Measurements from ENCODE around the gene ITPR3.

The ITPR3 gene

DNA sequence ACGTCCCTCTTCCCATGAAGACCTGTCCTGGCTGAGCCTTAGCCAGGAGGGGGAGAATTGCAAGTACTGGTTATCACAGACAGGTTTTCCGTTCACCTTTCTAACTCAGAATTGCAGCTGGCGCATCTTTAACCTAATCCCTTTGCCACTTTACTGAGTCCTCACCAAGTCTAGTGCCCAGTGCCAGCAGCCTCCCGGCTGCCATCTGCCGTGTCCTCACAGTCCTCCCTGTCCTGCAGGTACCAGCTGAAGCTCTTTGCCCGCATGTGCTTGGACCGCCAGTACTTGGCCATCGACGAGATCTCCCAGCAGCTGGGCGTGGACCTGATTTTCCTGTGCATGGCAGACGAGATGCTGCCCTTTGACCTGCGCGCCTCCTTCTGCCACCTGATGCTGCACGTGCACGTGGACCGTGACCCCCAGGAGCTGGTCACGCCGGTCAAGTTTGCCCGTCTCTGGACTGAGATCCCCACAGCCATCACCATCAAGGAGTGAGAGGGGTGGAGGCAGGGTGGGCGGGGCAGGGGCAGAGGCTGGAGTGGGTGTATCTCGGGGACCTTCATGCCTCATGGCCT is 49.1 kb downstream of the ITPR3 start:
- DNase-seq (ENCODE audit: low spot score): no peak

DNA sequence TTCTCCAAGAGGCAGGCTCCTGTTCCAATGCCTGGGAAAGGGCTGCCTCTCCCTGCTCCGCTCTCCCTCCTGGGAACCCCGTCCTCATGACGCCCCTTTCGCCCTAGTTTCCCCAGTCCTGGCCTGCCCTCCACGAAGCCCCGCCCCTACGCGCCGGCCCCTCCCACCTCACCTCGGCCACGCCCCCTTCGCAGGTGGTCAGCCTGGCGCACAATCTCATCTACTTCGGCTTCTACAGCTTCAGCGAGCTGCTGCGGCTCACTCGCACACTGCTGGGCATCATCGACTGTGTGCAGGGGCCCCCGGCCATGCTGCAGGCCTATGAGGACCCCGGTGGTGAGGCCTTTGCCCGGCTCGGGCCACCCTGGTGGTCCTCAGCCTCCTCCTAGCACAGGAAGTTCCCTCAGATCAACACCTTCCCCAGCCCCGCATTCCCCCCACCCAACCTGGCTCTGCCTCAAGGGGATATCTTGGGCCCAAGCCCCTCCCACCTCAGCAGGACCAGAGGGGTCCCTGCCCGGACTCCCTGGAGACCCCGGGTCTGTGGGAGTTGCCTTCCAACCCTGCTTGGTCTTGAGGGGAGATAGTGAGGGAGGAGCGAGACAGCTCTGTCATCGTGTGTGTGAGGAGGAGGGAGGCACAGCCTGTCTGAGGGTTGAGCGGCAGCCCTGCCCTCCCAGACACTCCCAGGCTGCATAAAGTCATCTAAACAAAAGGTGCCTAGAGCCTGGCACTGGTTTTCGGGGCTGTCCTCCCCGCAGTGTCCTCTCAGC is 50.0 kb downstream of the ITPR3 start:
- no peak for DNase-seq (ENCODE audit: low spot score)

DNA sequence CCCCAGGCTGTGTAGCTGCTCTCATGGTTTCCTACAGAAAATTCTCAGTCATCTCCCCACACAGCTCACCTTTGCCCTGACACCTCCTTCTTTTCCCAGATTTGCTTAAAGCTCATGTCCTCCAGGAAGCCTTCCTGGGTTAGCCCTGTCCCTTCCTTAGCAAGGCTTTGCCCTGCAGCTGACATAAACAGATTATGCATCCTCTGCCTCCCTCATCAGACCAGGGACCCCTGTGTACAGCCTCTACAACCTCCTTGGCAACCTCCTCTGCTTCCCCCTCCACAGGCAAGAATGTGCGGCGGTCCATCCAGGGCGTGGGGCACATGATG is 50.6 kb downstream of the ITPR3 start:
- no peak for DNase-seq (ENCODE audit: low spot score)

DNA sequence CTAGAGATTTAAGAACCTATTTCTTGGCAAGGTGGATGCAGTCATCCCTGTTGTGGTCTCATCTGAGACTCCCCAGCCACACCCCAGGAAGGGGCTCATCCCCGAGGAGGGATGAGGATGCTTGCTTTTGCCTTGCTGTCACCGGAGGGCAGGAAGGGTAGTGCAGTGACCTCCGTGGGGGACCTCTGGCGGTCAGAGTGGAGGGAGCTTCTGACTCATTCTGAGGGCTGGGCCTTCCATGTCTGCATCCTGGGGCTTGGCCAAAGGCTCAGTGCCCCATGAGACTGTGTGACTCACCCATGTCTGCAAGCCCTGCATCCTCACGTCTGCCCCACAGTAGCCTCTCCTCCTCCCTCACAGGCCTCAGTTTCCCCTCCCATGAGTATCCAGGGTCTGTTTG is 51.7 kb downstream of the ITPR3 start:
- DNase-seq (ENCODE audit: low spot score): peak; percentile 36

DNA sequence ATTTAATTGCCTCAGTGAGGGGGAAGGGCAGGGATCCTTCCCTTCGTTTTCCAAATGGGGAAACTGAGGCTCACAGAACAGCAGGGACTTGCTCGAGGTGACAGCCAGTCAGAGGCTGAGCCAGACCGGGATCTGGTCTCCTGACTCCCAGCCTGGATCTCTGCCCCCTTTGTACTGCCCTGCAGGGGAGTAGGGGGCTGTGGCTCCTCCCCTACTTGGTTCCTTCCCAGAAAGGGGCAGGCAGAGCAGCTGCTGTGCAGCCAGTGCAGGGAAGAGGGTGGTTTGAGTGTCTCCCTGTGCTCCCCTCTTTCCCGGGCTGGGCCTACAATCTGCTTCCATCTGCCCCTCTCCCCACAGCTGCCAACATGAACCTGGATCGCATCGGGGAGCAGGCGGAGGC is 52.7 kb downstream of the ITPR3 start:
- no peak for DNase-seq (ENCODE audit: low spot score)

DNA sequence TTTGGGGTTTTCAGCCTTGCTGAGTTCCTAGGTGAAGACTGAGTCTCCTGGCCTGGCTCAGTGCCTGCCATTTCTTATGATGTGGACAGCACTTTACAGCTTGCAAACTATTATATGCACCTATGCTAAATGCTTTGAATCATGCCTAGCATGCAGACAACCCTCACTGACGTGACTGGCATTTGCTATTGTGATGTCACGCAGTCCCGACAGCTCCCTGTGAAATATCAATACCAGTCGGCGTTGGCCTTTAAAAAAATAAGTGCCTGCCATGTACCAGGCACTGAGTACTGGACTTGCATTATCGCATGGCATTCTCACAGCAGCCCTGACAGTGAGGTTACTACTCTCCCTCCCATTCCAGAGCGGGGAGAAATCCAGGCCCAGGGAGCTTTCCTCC is 54.8 kb downstream of the ITPR3 start:
- DNase-seq (ENCODE audit: low spot score): no peak

DNA sequence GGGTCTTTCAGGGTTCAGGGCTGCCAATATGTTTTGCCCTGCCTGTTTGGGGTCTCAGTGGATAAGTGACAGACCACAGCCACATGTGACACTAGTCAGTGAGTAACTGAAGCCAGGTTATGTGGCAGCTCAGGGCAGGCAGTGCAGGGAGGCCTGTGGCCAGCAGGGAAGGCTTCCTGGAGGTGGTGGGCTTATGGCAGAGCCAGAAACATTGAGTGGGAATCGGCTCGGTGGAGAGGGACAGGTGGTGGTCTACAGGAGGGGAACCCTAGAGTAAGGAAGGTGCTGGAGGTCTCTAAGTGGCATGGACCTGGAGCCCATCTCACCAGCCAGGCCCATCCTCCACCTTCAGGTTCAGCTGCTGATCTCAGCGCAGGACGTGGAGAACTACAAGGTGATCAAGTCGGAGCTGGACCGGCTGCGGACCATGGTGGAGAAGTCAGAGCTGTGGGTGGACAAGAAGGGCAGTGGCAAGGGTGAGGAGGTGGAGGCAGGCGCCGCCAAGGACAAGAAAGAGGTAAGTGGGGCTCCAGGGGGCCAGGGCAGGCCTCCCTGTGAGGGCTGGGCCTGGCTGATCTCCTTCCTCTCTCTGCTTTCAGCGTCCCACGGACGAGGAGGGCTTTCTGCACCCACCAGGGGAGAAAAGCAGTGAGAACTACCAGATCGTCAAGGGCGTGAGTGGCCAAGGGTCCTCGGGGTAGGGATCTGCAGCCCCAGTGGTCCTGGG is 55.5 kb downstream of the ITPR3 start:
- DNase-seq (ENCODE audit: low spot score): no peak

DNA sequence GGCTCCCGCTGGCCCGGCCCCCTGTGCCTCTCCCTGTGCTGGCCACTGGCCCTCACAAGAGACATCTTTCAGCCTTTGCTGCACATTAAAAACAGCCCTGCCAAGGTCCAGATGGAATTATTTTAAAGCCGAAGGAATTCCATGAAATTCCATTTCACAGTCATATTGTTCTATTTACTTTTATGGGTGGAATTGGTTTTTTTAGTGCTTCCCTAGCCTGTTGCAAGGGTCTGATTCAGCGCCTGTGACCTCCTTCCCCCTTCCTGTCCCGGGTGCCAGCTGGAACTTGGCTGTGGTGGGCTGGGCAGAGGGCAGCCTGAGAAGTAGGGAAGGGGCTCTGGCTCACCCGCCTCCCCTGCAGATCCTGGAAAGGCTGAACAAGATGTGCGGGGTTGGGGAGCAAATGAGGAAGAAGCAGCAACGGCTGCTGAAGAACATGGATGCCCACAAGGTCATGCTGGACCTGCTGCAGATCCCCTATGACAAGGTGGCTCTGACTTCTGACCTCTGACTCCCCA is 56.1 kb downstream of the ITPR3 start:
- no peak for DNase-seq (ENCODE audit: low spot score)

DNA sequence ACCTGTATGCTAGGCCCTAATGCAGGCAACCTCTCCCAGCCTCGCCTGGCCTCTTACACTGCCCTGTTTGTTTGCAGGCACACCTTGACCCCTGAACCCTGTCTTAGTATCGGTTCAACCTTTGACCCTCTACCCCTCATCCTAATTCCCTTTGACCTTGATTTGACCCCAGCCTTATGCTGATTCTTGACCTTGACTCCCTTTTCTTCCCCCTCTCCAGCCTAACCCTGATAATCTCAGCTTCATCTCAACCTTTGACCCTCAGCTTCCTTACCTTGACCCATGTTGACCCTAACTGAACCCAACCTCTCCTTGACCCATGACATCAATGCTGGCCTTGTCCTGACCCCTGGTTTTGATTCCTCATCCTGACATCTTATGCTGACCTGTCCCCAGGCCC is 56.6 kb downstream of the ITPR3 start:
- no peak for DNase-seq (ENCODE audit: low spot score)

DNA sequence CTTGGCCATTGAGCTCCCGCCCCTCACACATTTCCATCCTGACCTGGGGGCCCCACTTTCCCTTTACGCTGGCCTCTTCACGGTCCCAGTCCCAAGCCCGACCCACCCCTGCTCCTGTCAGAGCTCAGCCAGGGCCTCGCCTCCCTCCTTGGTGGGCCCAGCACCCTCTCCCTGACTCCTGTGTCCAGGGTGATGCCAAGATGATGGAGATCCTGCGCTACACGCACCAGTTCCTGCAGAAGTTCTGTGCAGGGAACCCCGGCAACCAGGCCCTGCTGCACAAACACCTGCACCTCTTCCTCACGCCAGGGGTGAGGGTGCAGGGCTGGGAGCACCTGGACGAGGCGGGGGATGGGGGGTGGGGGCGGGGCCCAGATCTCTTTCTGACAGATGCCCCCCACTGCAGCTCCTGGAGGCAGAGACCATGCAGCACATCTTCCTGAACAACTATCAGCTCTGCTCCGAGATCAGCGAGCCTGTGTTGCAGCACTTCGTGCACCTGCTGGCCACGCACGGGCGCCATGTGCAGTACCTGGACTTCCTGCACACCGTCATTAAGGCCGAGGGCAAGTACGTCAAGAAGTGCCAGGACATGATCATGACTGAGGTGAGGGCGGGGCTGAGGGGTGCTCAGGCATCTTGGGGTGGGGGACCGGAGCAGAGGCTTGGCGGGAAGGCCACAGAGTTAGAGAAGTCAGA is 57.3 kb downstream of the ITPR3 start:
- DNase-seq (ENCODE audit: low spot score): no peak

DNA sequence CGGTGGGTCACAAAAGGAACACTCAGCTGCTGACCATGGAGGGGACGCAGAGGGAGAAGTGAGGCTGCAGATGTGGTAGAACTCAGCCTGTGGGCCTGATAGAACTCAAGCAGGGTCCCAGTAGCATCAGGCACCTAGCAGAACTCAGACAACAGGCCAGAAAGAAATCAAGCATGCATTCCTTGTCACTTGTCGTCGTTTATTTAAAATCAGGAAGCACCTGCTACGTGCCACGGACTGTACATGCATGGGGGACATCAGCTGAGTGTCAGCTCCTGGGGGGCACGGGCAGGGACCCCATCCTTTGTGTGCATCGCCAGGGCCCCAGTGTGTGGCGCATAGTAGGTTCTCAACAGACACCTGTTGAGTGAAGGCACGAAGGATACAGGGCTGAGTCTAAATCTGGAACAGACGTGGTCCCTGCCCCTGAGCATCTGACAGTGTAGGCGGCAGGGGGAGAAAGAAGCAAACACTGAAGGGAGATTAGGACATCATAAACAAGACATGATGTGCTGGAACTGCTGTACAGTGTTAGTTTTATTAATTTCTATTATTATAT is 57.9 kb downstream of the ITPR3 start:
- DNase-seq (ENCODE audit: low spot score): no peak

DNA sequence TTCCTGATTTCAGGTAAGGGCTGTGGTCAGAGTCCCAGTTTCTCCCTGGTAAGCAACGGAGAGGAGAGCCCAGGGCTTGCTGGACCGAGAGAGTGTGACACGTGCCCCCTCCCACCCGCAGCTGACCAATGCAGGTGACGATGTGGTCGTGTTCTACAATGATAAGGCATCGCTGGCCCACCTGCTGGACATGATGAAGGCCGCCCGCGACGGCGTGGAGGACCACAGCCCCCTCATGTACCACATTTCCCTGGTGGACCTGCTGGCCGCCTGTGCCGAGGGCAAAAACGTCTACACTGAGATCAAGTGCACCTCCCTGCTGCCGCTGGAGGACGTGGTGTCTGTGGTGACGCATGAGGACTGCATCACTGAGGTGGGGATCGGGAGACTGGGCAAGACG is 58.6 kb downstream of the ITPR3 start:
- no peak for DNase-seq (ENCODE audit: low spot score)

DNA sequence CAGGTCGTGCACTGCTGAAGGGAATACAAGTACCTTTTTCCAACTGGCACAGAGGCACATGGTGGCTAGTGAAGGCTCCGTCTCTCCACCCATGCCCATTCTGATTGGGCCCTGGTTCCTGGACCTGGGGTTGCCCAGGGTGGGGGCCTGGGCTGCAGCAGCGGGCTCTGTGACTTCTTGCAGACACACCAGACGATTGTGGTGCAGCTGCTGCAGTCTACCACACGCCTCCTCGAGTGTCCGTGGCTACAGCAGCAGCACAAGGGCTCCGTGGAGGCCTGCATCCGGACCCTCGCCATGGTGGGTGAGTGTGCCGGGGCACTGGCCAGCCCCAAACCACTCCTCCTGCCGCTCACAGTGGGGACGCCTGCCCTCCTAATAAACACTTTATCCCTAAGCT is 61.2 kb downstream of the ITPR3 start:
- DNase-seq (ENCODE audit: low spot score): no peak

DNA sequence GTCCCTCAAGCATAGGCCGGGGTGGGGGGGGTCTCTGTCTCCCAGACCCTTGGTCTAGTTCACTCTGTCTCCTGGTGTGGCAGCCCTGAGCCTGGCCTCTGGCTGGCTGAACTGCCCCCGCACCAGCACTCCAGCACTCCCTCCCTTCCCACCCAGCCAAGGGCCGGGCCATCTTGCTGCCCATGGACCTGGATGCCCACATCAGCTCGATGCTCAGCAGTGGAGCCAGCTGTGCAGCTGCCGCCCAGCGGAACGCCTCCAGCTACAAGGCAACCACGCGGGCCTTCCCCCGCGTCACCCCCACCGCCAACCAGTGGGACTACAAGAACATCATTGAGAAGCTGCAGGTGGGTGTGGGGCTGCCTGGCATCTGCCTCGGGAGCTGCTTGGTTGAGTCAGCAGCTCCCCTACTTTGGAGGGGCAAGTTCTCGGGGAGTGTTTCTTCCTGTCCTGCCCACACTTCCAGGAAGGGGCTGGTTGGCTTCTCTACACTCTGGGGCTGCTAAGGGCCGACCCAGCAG is 62.0 kb downstream of the ITPR3 start:
- DNase-seq (ENCODE audit: low spot score): peak; percentile 67

DNA sequence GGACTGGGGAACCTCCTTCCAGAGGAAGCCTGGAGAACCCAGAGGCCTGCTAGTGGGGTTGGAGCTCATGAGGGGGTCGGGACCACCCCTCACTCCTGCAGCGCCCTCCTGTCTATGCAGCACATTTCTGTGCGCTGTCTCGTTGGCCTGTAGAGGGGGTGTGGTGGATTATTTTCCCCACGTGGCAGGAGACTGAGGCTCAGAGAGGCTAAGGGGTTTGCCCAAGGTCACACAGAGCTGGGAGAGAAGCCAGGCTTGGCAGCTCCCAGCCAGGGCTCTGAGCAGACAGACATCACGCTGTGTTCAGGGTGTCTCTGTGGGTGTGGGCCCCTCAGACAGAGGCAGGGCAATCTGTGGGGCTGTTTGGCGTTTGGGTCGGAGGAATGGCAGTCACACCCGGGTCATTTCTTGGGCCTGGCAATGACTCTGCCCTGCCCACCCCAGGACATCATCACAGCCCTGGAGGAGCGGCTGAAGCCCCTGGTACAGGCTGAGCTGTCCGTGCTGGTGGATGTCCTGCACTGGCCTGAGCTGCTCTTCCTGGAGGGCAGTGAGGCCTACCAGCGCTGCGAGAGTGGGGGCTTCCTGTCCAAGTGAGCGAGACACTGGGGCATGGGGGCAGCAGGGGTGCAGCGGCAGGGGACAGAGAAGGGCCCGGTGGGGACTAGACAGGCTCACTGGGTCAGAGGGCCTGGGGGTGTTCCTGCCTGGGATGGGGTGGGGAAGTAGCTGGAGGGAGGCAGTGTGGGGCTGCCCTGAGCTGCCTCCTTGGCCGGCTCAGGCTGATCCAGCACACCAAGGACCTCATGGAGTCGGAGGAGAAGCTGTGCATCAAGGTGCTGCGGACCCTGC is 62.7 kb downstream of the ITPR3 start:
- DNase-seq (ENCODE audit: low spot score): no peak

DNA sequence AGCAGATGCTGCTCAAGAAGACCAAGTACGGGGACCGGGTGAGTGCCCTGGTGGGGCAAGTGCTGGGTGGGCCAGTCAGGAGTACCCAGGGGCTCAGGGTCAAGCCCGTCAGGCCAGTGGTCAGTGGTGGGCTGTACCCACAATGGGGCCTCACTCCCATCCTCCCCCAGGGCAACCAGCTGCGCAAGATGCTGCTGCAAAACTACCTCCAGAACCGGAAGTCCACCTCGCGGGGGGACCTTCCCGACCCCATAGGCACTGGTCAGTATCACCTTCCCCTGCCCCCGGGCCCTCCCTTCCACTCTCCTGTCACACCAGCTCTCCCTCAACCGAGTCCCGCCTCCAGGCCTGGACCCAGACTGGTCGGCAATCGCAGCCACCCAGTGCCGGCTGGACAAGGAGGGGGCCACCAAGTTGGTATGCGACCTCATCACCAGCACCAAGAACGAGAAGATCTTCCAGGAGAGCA is 63.3 kb downstream of the ITPR3 start:
- no peak for DNase-seq (ENCODE audit: low spot score)

DNA sequence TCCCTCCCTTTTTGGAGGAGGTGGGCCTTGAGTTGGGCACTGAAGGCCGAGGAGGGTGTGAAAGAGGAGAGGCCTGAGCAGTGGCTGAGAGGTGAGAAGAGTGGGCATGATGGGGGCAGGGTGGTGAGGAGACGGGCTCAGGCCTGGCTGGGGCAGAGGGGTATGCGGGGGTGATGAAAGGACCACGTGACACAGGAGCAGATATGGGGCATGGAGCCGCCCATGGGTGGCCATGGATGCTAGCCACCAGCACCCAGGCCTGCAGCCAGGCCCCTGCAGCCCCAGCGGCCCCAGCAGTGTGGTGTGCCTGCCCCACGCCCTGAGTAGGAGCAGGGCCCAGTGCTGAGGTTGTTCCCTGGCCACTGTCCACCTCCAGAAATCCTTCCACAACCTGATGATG is 63.9 kb downstream of the ITPR3 start:
- no peak for DNase-seq (ENCODE audit: low spot score)

DNA sequence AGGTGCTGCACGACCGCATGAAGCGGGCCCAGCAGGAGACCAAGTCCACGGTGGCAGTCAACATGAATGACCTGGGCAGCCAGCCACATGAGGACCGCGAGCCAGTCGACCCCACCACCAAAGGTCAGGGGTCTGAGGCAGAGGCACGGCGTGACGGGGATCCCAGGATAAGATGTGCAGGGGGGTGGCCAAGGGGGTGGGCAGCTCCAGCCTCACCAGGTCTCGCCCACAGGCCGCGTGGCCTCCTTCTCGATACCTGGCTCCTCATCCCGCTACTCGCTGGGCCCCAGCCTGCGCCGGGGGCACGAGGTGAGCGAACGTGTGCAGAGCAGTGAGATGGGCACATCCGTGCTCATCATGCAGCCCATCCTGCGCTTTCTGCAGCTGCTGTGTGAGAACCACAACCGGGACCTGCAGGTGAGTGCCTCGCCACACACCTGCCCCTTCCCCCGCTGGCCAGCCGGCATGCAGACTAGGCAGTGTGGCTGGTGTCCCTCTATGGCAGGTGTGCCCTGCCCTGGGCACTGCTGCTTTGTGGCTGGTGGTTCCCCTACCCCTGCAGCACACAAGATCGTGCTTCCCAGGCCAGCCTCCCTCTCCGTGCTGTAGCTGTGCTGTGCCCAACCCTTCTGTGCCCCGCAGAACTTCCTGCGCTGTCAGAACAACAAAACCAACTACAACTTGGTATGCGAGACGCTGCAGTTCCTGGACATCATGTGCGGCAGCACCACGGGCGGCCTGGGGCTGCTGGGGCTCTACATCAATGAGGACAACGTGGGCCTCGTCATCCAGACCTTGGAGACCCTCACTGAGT is 64.5 kb downstream of the ITPR3 start:
- DNase-seq (ENCODE audit: low spot score): no peak

DNA sequence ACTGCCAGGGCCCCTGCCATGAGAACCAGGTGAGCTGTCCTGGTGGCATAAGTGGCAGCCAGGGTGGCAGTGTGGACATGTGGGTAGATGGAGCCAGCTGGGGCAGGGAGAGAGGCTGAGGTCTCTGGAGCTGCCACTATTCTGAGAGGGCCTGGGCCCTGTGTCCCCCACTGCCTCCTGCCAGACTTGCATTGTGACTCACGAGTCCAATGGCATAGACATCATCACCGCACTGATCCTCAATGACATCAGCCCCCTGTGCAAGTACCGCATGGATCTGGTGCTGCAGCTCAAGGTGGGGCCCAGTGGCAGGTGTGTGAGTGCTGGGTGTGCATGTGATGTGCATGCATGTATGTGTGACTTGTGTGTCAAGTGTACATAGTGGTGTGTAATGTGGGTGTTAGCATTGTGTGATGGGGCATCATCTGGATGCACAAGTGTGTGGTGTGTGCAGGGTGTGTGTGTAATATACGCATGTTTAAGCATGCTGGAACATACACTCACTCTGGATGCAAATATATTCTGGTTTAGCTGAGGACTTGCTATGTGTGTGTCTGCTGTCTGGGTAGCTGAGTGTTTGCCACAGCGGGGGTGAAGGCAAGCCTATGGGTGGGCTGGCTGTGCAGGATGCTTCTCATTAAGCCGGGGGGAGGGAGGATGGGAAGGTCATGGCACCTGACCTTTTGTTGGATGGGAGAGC is 65.3 kb downstream of the ITPR3 start:
- no peak for DNase-seq (ENCODE audit: low spot score)
